Erythroblast (primary cell): ENCODE data around the gene NUP93.

Experiments
- GATA1 ChIP-seq: IDR thresholded peaks from 2 replicates; pipeline ENCODE4 v1.6.1; 2011; ENCODE audit warnings: low read depth, mild to moderate bottlenecking, control low read depth, low read length, moderate library complexity
- POLR2A ChIP-seq: IDR thresholded peaks from 2 replicates; pipeline ENCODE4 v1.6.1; 2011; ENCODE audit warnings: mild to moderate bottlenecking, low read length

GRCh38 chr16:56807011-56807675 lies 77.2 kb downstream of the NUP93 start:
- TF ChIP-seq POLR2A (no peak), GATA1 (no peak)
